ENCODE measurements around the gene HMGXB4. TPM values are rescaled to one million over a fixed set of nuclear protein-coding genes. Genes with fewer than 3 reads are reported as not detected.

HMGXB4 gene
- total and polyA plus RNA-seq, 2 of the 13 experiments (the other 11 are each of a cell fraction or from before 2014, with no cell fraction given): 13.9 to 16.3 TPM

GRCh38 chr22:35301372-35301874, 44.1 kb downstream of the HMGXB4 start (continued):
- TF ChIP-seq ZNF10 (CRISPR knock-in tag; IDR thresholded peaks at IDR 0.05; ENCODE audit: borderline replicate concordance, low read depth) (no peak), TAF15 (IDR thresholded peaks at IDR 0.05; ENCODE audit: low read depth, low read length, poor library complexity, severe bottlenecking) (no peak), ZNF317 (CRISPR knock-in tag; IDR thresholded peaks at IDR 0.05) (no peak), BHLHE40 (IDR thresholded peaks at IDR 0.05; ENCODE audit: low read length) (no peak), KLF6 (CRISPR knock-in tag; IDR thresholded peaks at IDR 0.05) (0 out of 2 replicates have a peak, but pooled peaks have one; percentile 62), SAP130 (CRISPR knock-in tag; IDR thresholded peaks at IDR 0.05; ENCODE audit: low read depth) (peak; percentile 91), ZFY (CRISPR knock-in tag; IDR thresholded peaks at IDR 0.05) (no peak), PHF8 (CRISPR knock-in tag; IDR thresholded peaks at IDR 0.05) (0 out of 2 replicates have a peak, but pooled peaks have one; percentile 36), IRX3 (CRISPR knock-in tag; IDR thresholded peaks at IDR 0.05; ENCODE audit: borderline replicate concordance, low read depth) (no peak), RFXAP (CRISPR knock-in tag; IDR thresholded peaks at IDR 0.05; ENCODE audit: borderline replicate concordance) (no peak), ZNF124 (CRISPR knock-in tag; IDR thresholded peaks at IDR 0.05) (0 out of 2 replicates have a peak, but pooled peaks have one; percentile 24), ZNF138 (CRISPR knock-in tag; IDR thresholded peaks at IDR 0.05; ENCODE audit: low read depth) (no peak), ZNF550 (CRISPR knock-in tag; IDR thresholded peaks at IDR 0.05; ENCODE audit: borderline replicate concordance) (no peak), SETDB1 (CRISPR knock-in tag; IDR thresholded peaks at IDR 0.05; ENCODE audit: borderline replicate concordance) (no peak), HOXA3 (CRISPR knock-in tag; IDR thresholded peaks at IDR 0.05) (peak; percentile 52; the same call in 1 of the 2 replicates), ZNF496 (CRISPR knock-in tag; IDR thresholded peaks at IDR 0.05; ENCODE audit: insufficient replicate concordance) (no peak), KAT8 (CRISPR knock-in tag; IDR thresholded peaks at IDR 0.05) (peak; percentile 73), SSRP1 (CRISPR knock-in tag; IDR thresholded peaks at IDR 0.05) (no peak), JDP2 (CRISPR knock-in tag; IDR thresholded peaks at IDR 0.05; ENCODE audit: borderline replicate concordance) (no peak), NFATC3 (CRISPR knock-in tag; IDR thresholded peaks at IDR 0.05) (peak; percentile 64; the same call in 1 of the 2 replicates), MXI1 (IDR thresholded peaks at IDR 0.05; ENCODE audit: borderline replicate concordance, low read depth, low read length) (peak; percentile 67; the same call in 1 of the 3 replicates), ZFP90 (CRISPR knock-in tag; IDR thresholded peaks at IDR 0.05; ENCODE audit: borderline replicate concordance) (no peak), FOXO1 (CRISPR knock-in tag; IDR thresholded peaks at IDR 0.05) (no peak; the same call in 1 of the 2 replicates), ZNF674 (CRISPR knock-in tag; IDR thresholded peaks at IDR 0.05; ENCODE audit: low read depth) (no peak), ZNF329 (CRISPR knock-in tag; IDR thresholded peaks at IDR 0.05; ENCODE audit: low read depth) (no peak), NPAS2 (CRISPR knock-in tag; IDR thresholded peaks at IDR 0.05; ENCODE audit: borderline replicate concordance) (no peak), HNRNPH1 (optimal IDR thresholded peaks at IDR 0.05; ENCODE audit: low read depth, low read length) (no peak), HES4 (CRISPR knock-in tag; IDR thresholded peaks at IDR 0.05; ENCODE audit: borderline replicate concordance) (no peak), ZFAT (CRISPR knock-in tag; conservative IDR thresholded peaks at IDR 0.05) (no peak), ZNF567 (CRISPR knock-in tag; IDR thresholded peaks at IDR 0.05; ENCODE audit: borderline replicate concordance) (no peak)
- TF ChIP-seq, protein P1, sequence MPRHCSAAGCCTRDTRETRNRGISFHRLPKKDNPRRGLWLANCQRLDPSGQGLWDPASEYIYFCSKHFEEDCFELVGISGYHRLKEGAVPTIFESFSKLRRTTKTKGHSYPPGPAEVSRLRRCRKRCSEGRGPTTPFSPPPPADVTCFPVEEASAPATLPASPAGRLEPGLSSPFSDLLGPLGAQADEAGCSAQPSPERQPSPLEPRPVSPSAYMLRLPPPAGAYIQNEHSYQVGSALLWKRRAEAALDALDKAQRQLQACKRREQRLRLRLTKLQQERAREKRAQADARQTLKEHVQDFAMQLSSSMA (CRISPR knock-in tag; IDR thresholded peaks at IDR 0.05): no peak
- TF ChIP-seq, protein P2, sequence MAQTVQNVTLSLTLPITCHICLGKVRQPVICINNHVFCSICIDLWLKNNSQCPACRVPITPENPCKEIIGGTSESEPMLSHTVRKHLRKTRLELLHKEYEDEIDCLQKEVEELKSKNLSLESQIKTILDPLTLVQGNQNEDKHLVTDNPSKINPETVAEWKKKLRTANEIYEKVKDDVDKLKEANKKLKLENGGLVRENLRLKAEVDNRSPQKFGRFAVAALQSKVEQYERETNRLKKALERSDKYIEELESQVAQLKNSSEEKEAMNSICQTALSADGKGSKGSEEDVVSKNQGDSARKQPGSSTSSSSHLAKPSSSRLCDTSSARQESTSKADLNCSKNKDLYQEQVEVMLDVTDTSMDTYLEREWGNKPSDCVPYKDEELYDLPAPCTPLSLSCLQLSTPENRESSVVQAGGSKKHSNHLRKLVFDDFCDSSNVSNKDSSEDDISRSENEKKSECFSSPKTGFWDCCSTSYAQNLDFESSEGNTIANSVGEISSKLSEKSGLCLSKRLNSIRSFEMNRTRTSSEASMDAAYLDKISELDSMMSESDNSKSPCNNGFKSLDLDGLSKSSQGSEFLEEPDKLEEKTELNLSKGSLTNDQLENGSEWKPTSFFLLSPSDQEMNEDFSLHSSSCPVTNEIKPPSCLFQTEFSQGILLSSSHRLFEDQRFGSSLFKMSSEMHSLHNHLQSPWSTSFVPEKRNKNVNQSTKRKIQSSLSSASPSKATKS (CRISPR knock-in tag; IDR thresholded peaks at IDR 0.05): no peak

All from HepG2 (cell line).